GM18907 (cell line): ENCODE measurements around the gene RNF225.
"Not testable (repeated sequence)": the region's sequence is repeated elsewhere in the genome, so short reads cannot be mapped to it uniquely, and the experiment has no call there.

Source experiments
- ATAC-seq: cut with Tn5 transposase; IDR thresholded peaks from one replicate; pipeline ENCODE4 v1.9.1; 2021; ENCODE audit warnings: mild to moderate bottlenecking, moderate library complexity; ENCODE audit not compliant: unreplicated experiment

Gene RNF225

DNA sequence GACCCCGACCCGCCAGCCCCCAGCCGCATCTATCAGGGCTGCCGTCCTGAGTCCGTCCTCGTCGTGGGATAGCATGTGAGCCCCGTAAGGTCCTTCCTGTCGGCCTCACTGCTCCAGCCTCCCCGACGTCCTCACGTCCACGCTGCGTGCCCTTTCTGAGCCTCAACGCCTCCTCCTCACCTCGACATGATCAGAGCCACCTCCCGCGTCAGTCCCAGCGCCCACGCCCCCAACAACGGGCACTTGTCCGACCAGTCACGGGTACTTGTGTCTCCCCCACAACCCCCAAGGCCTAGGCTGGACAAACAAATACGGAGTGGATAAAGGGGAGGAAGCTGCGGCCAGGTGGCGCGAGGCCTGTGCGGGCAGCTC lies 33.6 kb upstream of the RNF225 start:
- no peak for ATAC-seq

DNA sequence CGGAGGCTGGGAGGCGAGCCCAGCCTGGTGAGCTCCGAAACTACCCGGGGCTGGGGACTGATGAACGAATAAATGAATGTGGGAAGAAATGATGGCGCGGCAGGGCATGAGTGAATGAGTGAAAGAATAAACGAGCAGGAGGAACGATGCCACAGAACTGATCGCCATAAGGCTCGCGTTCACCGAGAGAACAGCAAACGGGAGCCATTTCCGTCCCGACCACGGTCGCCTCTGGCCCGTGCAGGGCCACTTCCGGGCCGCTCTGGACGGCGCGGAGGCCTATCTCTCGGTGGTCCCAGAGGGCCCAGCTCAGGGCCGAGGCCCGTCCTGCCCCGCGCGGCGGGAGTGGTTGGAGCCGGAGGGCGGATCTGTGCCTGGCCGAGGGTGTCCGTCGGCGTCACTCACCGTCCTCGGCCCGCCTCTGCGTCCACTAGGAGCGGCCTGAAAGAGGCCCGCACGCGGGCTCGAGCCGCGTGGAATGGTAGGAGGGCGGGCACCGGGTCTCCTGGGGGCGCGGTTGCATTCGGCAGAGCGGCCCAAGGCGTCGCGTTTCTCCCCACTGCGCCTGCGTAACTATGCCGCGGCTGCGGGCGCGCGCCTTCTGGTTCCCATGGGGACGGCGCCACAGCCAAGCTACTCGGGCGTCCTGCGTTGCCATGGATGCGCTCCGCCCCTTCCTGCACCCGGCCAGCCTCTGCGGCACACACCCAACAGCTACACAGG lies 33.0 kb upstream of the RNF225 start, which contains the start of gene ZNF497:
TSS of gene ZNF497 (minus strand) at position 480 of the 723 bp plus-strand sequence. CDS start 5,116 bp downstream, outside the sequence.
- ATAC-seq: peak; percentile 89

DNA sequence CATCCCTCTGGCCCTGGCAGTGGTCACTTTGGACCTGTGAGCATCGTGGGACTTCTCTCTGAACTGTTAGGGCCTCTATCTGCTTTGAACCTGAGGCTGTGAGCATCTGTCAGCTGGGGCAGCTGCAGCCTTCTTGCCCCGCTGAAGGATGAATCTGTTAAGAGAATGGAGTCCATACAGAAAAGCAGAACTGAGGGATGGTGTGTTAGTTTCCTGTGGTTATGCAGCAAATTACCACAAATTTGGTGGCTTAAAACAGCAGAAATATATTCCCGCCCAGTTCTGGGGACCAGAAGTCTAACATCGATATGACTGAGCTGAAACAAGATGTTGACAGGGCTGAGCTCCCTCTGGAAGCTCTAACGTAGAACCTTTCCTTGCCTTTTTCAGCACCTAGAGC lies 31.3 kb upstream of the RNF225 start:
- no peak for ATAC-seq

DNA sequence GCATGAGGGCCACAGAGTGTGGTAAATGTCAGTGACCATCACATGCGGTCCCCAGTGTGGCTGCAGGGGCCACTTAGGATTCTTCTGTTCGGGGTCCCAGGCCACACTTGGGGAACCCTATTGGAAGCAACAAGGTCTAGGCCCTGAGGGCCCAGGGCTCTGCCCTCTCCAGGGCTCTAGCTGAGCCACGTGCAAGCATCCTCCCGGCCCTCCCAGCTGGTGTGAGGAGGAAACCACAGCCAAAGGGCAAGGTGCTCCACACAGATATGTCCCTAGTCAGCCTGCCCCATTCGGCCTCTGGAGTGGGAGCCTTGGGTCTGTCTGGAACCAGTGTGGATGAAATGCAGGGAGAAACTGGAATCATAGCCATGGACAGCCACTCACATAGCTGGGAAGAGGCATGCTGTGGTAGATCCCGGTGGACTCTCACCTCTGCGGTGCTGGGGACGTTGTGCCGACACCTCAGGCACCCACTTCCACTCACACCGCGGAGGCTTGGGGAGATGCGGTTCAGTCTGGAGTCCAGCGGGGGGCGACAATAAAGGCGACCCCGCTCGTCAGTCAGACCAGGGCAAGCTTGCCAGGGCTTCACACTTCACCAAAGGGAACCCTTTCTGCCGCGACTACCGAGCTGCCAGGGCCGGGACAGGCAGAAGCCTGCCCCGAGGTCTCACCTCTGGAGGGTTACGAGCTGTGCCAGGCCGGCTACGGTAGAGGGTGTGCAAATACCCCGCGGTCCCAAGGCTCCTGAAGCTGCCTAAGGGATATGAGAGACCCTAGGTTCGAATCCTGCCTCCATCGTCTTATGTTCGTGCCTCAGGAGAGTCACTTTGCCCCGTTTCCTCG lies 28.6 kb upstream of the RNF225 start:
- no peak for ATAC-seq

DNA sequence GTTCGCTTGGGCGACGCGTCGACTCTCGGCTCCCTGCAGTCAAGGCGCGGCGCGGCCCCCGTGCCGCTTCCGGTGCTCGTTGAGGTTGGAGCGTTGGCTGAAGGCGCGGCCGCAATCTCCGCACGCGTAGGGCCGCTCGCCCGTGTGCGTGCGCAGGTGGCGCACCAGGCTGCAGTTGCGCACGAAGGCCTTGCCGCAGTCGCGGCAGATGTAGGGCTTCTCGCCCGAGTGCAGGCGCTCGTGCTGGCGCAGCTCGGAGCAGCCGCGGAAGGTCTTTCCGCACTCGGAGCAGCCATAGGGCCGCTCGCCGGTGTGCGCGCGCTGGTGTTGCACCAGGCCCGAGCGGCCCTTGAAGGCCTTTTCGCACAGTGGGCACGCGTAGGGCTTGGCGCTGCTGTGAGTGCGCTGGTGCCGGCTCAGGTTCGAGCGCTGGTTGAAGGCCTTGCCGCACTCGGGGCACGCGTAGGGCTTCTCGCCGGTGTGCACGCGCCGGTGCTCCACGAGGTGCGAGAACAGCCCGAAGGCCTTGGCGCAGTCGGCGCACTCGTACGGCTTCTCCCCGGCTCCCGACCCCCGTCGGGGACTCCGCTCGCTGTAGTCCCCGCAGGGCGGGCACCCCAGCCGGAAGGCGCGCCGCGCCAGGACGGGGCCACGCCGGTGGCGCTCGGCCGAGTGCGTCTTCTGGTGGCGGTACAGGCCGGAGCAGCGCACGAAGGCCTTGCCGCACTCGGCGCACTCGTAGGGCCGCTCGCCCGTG lies 27.6 kb upstream of the RNF225 start:
- ATAC-seq: no peak

DNA sequence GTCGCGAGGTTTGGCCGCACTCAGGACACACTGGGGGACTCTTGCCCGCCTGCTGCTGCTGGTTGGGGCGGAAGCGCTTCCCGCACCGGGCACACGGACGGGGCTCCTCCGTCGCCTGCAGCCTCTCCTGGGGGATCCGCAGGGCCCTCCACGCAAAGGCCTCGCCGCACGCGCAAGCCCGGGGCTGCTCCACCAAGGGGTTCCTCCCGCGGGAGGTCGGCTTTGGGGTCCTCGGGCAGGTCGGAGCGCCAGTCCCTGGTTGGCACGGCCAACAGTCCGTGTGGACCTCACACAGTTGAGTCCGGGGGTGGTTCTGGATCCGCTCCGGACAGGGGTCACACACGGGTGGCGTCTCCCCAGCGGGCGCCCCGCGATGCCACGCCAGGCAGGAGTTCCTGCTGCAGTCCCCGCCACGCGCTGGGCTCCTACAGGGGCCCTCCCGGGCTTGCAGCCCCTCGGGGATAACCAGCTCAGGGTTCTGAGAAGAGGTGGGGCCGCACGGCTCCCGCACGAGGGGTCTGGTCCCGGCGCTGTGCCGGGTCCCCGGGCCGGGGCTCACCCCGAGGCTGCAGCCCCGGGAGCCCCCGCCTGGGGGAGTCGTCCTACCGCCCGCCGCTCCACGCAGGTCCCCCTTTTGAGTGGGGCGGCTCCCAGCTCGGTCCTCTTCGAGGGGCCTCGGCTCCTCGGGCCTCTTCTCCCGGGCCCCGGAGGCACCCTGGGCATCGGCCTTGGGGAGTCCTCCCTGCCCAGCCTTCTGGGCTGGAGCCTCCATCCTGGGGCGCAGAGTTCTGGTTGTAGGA lies 26.7 kb upstream of the RNF225 start:
- ATAC-seq: no peak

DNA sequence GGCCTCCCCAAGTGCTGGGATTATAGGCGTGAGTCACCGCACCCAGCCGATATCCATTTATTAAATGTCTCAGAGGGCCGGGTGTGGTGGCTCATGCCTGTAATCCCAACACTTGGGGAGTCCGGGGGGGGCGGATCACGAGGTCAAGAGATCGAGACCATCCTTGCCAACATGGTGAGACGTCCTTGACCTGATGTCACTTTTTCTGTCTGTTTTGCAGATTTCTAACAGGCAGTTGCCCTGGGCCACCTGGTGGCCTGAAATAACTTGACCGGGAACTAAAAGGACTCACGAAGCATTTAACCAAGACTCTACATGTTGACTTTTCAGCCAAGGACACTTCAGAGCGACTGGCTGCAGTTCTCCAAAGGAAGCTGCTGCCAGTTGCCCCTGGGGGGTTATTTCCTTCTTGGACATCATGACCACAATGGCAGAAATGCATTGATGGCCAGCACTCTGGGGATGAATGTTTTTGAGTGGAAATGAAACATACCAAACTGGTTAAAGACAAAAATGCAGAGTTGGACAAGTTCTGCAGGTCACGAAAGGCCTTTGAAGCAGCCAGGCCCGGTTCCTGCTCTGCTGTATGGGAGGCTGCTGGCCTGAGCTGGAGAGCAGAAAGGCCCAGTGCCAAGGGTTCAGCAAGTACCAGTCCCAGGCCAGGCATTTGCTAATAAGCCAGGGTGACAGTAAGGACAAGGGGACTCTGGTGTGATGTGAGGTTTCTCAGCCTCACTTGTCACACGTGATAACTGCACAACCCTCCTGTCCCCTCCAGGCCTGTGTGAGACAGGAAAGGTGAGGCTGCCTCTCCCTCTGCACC lies 22.9 kb upstream of the RNF225 start:
- no peak for ATAC-seq

DNA sequence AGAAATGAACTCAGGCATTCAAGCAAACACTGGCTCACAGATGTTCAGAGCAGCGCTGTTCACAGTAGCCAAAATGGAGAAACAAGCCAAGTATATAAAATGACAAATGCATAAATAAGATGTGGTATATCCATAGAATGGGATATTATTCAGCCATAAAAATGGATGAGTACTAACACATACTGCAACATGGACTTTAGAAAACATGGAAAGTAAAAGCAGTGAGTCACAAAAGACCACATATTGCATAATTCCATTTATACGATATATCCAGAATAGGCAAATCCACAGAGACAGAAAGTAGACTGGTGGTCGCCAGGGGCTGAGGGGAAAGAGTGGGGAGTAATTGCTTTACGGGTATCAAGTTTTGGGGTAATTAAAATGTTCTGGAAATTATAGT lies 21.3 kb upstream of the RNF225 start:
- no peak for ATAC-seq

DNA sequence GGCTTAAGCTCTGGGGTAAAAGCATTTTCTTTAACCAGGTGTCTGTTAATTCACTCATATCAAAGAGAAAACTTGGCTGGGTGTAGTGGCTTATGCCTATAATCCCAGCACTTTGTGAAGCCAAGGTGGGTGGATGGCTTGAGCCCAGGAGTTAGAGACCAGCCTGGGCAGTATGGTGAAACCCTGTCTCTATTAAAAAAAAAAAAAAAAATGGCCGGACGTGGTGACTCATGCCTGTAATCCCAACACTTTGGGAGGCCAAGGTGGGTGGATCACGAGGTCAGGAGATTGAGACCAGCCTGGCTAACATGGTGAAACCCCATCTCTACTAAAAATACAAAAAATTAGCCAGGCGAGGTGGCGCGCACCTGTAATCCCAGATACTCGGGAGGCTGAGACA lies 18.7 kb upstream of the RNF225 start:
- ATAC-seq: not testable (repeated sequence)

DNA sequence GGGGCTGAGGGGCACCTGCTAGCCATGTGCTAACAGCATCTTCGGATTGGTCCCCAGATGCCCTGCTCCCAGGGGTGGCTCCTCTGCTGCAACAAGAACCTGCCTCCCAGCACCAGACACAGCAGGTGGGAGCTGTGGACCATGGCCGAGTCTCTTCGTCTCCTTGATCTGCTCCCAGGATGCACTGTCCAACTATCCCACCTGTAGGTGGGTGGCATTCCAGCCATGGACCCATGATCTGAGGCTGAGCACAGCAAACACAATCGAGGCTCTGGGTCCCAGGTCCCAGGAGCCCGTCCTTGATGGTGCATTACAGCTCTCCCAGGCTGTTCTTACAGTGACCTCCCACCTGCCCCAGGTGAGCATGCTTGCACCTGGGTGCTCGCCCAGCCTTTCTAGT lies 16.2 kb upstream of the RNF225 start:
- ATAC-seq: no peak

DNA sequence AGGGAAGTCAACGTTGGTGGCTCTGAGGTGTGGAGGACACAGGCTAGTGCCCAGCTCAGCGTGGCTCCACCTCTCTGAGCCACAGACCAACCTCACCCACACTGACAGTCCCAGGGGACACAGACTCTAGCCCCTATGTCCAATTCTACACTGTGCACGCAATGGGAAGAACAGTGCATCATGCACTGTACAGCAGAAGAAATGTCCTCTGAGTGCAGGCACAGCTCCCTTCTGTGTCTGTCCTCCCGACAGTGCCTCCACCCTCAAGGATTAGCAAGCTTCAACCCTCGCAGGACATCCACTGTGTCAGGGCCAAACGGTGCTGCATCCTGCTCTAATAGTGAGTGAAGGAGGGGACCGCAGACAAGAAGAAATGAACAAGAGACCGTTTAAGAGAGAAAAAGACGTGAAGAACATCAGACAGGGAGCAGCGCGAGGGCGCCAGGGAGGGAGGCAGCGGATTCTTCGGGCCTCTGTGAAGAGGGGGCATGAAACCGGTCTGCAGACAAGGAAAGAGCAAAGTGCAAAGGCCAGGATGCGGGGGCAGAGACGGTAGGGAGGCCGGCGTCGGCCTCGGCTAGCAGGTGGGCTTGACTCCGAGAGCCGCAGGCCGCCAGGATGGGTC lies 15.3 kb upstream of the RNF225 start:
- ATAC-seq: no peak

DNA sequence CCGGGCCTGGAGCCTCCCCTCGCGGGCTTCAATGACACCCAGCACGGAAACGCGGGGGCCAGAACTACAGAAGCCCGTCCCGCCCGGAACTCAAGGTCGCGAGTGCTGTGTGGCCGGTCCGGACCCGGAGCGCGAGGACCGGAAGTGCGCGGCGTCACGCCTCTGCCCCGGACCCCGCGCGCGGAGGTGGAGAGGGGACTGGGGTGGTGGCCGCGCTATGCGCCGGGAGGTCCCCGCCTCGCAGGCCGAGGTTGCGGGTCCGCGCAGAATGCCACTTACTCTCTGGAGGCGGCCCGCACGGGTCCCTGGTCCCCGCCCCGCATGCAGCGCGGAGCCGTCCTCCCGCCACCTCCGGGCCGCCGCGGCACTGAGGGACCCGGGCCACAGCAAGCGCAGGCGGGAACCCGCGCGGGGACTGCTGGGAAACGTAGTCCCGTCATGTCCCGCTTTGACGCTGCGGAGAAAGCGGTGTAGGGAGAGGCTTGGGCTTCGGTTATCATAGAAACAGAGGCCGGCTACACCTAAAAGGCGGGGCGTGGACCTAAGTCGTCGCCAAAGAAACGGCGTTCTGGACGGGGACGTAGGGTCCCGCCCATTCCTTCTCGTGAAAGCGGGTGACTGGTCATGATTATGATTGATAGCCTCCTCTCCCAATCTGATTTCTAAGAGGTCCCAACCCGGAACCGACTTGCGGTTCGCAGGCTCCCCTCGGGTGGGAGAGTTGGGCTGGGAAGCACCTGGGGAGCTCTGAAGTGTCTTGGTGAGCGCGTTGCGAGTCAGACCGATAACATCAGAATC lies 14.6 kb upstream of the RNF225 start, which contains the start of gene ZNF837:
TSS of gene ZNF837 (minus strand) at position 369 of the 798 bp plus-strand sequence. CDS start 11,698 bp downstream, outside the sequence.
- ATAC-seq: peak; percentile 85

DNA sequence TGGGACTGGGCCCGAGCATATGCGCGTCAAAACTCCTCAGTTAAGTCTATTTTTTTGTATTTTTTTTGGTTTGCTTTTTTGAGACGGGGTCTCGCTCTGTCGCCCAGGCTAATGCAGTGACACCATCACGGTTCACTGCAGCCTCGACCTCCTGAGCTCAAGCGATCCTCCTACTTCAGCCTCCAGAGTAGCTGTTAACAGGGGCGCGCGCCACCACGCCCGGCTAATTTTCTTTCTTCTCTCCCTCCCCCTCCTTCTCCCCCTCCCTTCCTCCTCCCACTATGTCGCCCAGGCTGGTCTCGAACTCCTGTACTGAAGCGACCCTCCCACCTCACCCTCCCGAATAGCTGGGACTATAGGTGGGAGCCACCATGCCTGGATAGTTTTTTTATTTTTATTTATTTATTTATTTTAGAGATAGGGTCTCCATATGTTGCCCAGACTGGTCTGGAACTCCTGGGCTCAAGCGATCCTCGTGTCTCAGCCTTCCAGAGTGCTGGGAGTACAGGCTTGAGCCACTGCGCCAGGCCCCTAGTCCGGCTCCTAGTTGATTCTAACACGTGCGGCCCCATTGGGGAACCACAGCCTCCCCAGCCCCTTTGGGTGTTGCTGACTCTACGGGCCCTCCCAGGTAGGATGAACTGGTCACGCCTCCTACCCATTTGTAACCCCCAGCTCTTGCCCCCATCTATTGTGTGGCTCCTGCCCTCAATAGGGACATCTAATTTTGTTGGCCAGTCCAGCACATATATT lies 13.8 kb upstream of the RNF225 start:
- no peak for ATAC-seq

DNA sequence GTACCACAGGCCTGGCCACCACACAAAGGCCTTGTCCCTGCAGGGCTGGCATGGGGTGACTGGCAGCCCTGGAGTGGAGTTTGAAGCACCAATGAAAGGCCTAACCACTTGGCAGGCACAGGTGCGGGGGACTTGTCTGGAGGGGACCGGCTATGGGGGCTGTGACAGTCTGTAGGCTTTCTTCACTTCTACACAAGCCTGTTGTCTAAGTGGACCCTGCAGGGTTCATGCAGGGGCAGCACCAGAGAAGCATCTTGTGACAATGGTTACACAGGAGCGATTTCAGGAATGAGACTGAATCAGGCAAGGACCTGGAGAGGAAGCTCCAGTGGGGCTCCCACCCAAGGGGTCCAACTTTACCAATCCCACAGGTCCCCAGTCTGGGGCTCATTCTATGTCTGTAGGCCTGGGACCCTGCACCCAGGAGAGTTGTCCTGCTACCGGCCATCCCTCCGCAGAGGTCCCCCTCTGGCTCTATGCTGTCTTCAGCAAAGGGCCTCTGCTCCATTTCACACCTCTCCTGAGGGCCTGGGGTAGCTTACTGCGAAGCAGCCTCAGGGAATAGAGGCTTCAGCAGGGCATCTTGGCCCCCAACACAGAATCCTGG lies 12.4 kb upstream of the RNF225 start:
- no peak for ATAC-seq

DNA sequence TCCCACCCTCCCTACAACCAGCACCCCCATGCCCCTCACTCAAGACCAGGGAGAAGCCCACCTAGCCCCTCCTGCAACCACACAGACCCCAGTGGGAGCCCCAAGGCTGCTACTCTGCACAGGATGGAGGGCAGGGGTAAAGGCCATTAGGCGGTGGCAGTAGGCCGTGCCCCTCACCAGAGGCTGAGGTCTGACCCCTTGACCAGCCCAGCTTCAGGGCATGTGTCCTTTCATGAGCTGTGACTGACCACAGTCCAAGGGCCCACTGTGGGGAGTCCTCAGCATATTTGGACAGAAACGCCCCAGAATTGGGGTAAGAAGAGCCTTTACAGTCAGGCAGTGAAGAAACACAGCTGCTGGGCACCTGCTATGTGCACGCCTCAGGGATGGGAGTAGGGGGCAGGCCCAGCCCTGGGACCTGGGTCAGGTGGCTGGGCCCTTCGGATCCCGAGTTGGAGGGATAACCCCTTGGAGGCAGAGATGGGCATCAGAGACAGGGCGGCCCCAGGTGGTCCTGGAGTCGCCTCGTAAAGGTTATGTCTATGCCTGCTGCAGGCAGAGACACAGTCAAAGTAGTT lies 10.1 kb upstream of the RNF225 start:
- no peak for ATAC-seq

DNA sequence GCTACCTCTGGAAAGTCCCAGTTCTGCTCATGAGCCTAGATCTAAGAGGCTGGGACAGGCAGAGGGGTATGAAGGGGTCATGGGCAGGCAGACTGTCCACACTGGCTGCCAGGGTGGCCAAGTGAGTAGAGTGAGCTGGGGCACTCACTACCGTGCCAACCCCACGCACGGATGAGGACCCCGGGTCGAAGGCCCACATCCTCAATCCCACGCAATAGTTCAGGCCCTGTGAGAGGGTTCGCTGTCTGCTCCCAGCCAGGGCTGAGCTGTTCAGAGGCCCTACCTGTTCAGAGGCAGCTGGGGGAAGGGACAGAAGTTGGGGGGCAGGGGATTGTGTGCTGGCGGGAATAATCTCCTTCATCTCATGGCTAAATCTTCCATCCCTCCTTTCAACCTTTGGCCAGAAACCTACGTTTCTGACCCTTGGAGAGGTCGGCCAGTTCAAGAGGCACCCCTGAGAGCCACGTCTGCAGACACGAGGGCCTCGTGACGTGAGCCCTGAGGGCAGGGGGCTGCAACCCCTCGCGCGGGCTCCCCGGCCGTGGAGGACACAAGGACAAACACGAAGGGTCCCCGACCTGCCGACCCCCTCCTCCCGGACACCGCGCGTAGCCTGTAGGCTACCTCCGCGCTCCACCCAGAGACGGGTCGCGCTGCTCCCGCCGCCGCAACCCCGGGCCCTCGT lies 9.4 kb upstream of the RNF225 start:
- ATAC-seq: peak; percentile 15
